Brain microvascular endothelial cell (primary cell): Measurements from ENCODE around the gene CHMP3.
"Not testable (repeated sequence)": the region's sequence is repeated elsewhere in the genome, so short reads cannot be mapped to it uniquely, and the experiment has no call there.

Experiments
- DNase-seq: peaks from one replicate; pipeline ENCODE4 v3.0.0-alpha.2; 2020
- H3K27ac ChIP-seq: fragments of 250-450 bp; sonication (Bioruptor Pico); 2 replicates; pipeline ENCODE4 v1.5.1; 2020; ENCODE audit warnings: mild to moderate bottlenecking, moderate library complexity
- H3K27me3 ChIP-seq: fragments of 250-450 bp; sonication (Bioruptor Pico); replicated peaks from 2 replicates; pipeline ENCODE4 v1.5.1; 2020; ENCODE audit warnings: mild to moderate bottlenecking
- H3K36me3 ChIP-seq: fragments of 250-450 bp; sonication (Bioruptor Pico); replicated peaks from 2 replicates; pipeline ENCODE4 v1.5.1; 2020; ENCODE audit warnings: mild to moderate bottlenecking
- H3K4me3 ChIP-seq: 2 replicates; pipeline ENCODE4 v1.5.1; 2011; ENCODE audit warnings: low read depth, mild to moderate bottlenecking, control low read depth, low read length, moderate library complexity
- in situ Hi-C: cut with HindIII; loops from 2 replicates; pipeline ENCODE4 v1.10.0; 2017; ENCODE audit warnings: low sequenced_read_pairs, low pct_ligation_motif_present
- TF ChIP-seq, protein P1 (sequence below): IDR thresholded peaks from 2 replicates; pipeline ENCODE4 v1.5.1; 2011; ENCODE audit warnings: low read depth, mild to moderate bottlenecking, moderate library complexity, low read length, control low read depth, inconsistent platforms; ENCODE audit errors: missing control alignments

Gene CHMP3

DNA sequence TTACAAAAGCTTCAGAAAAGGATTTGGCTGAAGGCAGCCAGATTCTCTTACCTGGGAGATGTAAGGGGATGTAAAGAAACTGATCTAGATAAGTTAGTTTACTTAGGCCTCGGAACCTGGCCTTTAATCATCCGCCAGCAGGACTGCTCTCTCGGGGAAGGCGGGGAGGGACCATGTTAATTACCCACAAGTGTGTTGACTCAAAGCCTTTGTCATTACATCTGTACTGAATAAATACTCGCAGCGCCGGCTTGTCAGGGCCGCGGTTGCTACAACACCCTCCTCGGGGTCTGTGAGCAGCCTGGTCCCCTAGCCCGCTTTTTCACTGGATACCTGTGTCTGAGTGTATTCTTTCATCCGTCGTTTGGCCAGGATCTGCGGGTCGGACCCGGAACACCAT, 6.7 kb downstream of the CHMP3 start:
- Histone ChIP-seq H3K4me3 (no peak overlapping the region), H3K27ac (no peak overlapping the region)
- TF ChIP-seq, protein P1, sequence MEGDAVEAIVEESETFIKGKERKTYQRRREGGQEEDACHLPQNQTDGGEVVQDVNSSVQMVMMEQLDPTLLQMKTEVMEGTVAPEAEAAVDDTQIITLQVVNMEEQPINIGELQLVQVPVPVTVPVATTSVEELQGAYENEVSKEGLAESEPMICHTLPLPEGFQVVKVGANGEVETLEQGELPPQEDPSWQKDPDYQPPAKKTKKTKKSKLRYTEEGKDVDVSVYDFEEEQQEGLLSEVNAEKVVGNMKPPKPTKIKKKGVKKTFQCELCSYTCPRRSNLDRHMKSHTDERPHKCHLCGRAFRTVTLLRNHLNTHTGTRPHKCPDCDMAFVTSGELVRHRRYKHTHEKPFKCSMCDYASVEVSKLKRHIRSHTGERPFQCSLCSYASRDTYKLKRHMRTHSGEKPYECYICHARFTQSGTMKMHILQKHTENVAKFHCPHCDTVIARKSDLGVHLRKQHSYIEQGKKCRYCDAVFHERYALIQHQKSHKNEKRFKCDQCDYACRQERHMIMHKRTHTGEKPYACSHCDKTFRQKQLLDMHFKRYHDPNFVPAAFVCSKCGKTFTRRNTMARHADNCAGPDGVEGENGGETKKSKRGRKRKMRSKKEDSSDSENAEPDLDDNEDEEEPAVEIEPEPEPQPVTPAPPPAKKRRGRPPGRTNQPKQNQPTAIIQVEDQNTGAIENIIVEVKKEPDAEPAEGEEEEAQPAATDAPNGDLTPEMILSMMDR: no peak

DNA sequence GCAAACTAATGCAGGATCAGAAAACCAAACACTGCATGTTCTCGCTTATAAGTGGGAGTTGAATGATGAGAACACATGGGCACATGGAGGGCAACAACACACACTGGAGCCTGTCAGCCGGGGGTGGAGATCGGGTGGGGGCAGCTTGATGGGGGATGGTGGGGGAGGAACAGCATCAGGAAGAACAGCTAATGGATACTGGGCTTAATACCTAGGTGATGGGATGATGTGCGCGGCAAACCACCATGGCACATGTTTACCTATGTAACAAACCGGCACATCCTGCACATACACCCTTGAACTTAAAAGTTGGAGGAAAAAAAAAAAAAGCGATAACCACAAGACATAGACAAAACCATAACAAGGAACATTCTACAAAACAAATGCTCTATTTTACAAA, 10.4 kb downstream of the CHMP3 start:
- no peaks in the 10 kb centered on the region for H3K36me3 ChIP-seq
- in situ Hi-C loops: no loop called here
- H3K4me3 ChIP-seq: no peak overlapping the region
- no peaks in the 10 kb centered on the region for H3K27me3 ChIP-seq
- DNase-seq: no peak
- no peak overlapping the region for H3K27ac ChIP-seq
- TF ChIP-seq, protein P1: no peak

More for the DNA sequence above, 6.7 kb downstream of the CHMP3 start:
- Histone ChIP-seq H3K36me3 (no peaks in the 10 kb centered on the region), H3K27me3 (no peaks in the 10 kb centered on the region)
- in situ Hi-C loops: no loop called here
- DNase-seq: no peak

DNA sequence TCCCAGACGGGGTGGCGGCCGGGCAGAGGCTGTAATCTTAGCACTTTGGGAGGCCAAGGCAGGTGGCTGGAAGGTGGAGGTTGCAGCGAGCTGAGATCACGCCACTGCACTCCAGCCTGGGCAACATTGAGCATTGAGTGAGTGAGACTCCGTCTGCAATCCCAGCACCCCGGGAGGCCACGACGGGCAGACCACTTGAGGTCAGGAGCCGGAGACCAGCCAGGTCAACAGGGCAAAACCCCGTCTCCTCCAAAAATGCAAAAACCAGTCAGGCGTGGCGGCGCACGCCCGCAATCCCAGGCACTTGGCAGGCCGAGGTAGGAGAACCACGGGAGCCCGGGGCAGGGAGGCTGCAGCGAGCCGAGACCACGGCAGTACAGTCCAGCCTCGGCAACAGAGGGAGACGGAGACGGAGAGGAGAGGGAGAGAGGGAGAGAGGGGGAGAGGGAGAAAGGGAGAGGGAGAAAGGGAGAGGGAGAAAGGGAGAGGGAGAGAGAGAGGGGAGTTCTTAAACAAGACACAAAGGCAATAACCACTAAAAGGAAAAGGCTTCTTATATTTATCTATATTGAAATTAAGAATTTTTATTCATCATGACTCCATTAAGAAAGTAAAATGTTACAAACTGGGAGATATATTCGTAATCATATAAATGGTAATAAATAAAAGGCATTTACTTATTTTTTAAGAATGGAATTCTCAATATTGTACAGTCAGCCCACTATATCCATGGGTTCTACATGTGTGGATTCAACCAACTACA, 13.1 kb downstream of the CHMP3 start:
- DNase-seq, H3K4me3 ChIP-seq, H3K27ac ChIP-seq, H3K27me3 ChIP-seq, H3K36me3 ChIP-seq, in situ Hi-C loops: not testable (repeated sequence)

DNA sequence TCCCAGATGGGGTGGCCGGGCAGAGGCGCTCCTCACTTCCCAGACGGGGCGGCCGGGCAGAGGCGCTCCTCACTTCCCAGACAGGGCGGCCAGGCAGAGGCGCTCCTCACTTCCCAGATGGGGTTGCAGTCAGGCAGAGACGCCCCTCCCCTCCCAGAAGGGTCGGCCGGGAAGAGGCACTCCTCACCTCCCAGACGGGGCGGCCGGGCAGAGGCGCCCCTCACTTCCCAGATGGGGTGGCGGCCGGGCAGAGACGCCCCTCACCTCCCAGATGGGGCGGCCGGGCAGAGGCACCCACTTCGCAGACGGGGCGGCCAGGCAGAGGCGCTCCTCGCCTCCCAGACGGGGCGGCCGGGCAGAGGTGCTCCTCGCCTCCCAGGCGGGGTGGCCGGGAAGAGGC, 13.8 kb downstream of the CHMP3 start:
- H3K27me3 ChIP-seq, in situ Hi-C loops, H3K27ac ChIP-seq, H3K36me3 ChIP-seq, H3K4me3 ChIP-seq, DNase-seq: not testable (repeated sequence)

DNA sequence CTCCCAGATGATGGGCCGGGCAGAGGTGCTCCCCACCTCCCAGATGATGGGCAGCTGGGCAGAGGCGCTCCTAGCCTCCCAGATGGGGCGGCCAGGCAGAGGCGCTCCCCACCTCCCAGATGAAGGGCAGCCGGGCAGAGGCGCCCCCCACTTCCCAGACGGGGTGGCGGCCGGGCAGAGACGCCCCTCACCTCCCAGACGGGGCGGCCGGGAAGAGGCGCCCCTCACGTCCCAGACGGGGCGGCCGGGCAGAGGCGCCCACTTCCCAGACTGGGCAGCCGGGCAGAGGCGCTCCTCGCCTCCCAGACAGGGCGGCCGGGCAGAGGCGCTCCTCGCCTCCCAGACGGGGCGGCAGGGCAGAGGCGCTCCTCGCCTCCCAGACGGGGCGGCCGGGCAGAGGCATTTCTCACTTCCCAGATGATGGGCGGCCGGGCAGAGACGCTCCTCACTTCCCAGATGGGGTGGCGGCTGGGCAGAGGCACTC, 14.3 kb downstream of the CHMP3 start:
- H3K4me3 ChIP-seq, DNase-seq, H3K36me3 ChIP-seq, H3K27me3 ChIP-seq, in situ Hi-C loops, H3K27ac ChIP-seq: not testable (repeated sequence)

DNA sequence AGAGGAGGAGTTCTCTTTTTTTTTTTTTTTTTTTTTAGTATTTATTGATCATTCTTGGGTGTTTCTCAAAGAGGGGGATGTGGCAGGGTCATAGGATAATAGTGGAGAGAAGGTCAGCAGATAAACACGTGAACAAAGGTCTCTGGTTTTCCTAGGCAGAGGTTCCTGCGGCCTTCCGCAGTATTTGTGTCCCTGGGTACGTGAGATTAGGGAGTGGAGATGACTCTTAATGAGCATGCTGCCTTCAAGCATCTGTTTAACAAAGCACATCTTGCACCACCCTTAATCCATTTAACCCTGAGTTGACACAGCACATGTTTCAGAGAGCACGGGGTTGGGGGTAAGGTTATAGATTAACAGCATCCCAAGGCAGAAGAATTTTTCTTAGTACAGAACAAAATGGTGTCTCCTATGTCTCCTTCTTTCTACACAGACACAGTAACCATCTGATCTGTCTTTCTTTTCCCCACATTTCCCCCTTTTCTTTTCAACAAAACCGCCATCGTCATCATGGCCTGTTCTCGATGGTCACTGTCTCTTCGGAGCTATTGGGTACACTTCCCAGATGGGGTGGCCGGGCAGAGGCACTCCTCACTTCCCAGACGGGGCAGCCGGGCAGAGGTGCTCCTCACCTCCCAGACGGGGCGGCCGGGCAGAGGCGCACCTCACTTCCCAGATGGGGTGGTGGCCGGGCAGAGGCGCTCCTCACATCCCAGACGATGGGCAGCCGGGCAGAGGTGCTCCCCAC, 14.9 kb downstream of the CHMP3 start:
- H3K27me3 ChIP-seq, in situ Hi-C loops, H3K36me3 ChIP-seq, DNase-seq, H3K27ac ChIP-seq, H3K4me3 ChIP-seq: not testable (repeated sequence)

DNA sequence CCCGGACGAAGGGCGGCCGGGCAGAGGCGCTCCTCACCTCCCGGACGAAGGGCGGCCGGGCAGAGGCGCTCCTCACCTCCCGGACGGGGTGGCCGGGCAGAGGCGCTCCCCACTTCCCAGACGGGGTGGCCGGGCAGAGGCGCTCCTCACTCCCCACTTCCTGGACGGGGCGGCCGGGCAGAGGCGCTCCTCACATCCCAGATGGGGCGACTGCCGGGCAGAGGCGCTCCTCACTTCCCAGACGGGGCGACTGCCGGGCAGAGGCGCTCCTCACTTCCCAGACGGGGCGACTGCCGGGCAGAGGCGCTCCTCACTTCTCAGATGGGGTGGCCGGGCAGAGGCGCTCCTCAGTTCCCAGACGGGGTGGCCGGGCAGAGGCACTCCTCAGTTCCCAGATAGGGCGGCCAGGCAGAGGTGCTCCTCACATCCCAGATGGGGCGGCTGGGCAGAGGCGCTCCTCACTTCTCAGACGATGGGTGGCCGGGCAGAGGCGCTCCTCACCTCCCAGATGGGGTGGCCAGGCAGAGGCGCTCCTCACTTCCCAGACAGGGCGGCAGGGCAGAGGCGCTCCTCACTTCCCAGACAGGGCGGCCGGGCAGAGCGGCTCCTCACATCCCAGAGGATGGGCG, 17.8 kb downstream of the CHMP3 start:
- H3K27ac ChIP-seq, H3K27me3 ChIP-seq, in situ Hi-C loops, H3K4me3 ChIP-seq, DNase-seq, H3K36me3 ChIP-seq: not testable (repeated sequence)

DNA sequence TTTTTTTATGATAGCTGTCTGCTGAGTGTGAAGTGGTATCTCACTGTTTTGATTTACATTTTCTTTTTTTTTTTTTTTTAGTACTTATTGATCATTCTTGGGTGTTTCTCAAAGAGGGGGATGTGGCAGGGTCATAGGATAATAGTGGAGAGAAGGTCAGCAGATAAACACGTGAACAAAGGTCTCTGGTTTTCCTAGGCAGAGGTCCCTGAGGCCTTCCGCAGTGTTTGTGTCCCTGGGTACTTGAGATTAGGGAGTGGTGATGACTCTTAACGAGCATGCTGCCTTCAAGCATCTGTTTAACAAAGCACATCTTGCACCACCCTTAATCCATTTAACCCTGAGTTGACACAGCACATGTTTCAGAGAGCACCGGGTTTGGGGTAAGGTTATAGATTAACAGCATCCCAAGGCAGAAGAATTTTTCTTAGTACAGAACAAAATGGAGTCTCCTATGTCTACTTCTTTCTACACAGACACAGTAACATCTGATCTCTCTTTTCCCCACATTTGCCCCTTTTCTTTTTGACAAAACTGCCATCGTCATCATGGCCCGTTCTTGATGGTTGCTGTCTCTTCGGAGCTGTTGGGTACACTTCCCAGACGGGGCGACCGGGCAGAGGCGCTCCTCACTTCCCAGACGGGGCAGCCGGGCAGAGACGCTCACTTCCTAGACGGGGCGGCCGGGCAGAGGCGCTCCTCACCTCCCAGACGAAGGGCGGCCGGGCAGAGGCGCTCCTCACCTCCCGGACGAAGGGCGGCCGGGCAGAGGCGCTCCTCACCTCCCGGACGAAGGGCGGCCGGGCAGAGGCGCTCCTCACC, 18.8 kb downstream of the CHMP3 start:
- DNase-seq, H3K36me3 ChIP-seq, H3K27ac ChIP-seq, H3K27me3 ChIP-seq, in situ Hi-C loops, H3K4me3 ChIP-seq: not testable (repeated sequence)
